ENCODE data around the gene R3HCC1L.
"Not testable (repeated sequence)": the region's sequence is repeated elsewhere in the genome, so short reads cannot be mapped to it uniquely, and the experiment has no call there.

R3HCC1L gene

GRCh38 chr10:98172073-98172472, 37.6 kb downstream of the R3HCC1L start:
- DNase-seq (ENCODE audit: insufficient read length, low spot score) (no peak), FAIRE-seq (no peak)
- no peak for TF ChIP-seq POLR2A (IDR thresholded peaks at IDR 0.05; ENCODE audit: low read depth, low read length)

GRCh38 chr10:98172495-98172894, 38.0 kb downstream of the R3HCC1L start:
- TF ChIP-seq POLR2A (IDR thresholded peaks at IDR 0.05; ENCODE audit: low read depth, low read length), result no peak
- FAIRE-seq (no peak), DNase-seq (ENCODE audit: insufficient read length, low spot score) (no peak)

DNA sequence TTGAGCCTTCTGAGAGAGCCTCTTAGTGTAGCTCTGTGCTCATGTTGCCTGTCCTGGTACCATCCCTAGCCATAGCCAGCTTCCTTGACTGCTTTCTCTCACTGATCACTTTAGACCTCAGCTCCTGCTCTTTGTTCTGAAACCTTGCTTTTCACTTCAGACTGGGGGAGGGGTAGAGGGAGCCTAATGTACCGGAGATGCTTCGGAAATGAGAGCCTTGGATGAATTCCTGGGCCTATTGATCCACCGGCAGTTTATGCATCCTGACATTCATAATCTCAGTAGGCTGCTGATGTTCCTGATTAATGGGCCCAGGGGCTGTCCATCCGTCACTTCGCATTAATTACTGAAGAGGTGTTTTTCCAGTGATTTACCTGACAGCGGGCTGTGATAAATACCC, 38.8 kb downstream of the R3HCC1L start:
- DNase-seq (ENCODE audit: insufficient read length, low spot score), result no peak
- no peak for FAIRE-seq
- TF ChIP-seq POLR2A (IDR thresholded peaks at IDR 0.05; ENCODE audit: low read depth, low read length), result no peak

- DNase-seq (ENCODE audit: insufficient read length, low spot score); FAIRE-seq: not testable (repeated sequence)
These were observed 48.0 kb downstream of the R3HCC1L start for GRCh38 chr10:98182351-98182915.

GRCh38 chr10:98186681-98187080, 52.2 kb downstream of the R3HCC1L start:
- no peak for DNase-seq (ENCODE audit: insufficient read length, low spot score)
- TF ChIP-seq POLR2A (IDR thresholded peaks at IDR 0.05; ENCODE audit: low read depth, low read length), result no peak
- FAIRE-seq, result no peak

- FAIRE-seq; DNase-seq (ENCODE audit: insufficient read length, low spot score): not testable (repeated sequence)
These were observed 56.3 kb downstream of the R3HCC1L start for GRCh38 chr10:98190773-98191172.

GRCh38 chr10:98193037-98193436, 58.6 kb downstream of the R3HCC1L start:
- no peak for TF ChIP-seq POLR2A (IDR thresholded peaks at IDR 0.05; ENCODE audit: low read depth, low read length)
- FAIRE-seq (peak; percentile 15), DNase-seq (ENCODE audit: insufficient read length, low spot score) (no peak)

- FAIRE-seq (no peak), DNase-seq (ENCODE audit: insufficient read length, low spot score) (no peak)
- no peak for TF ChIP-seq POLR2A (IDR thresholded peaks at IDR 0.05; ENCODE audit: low read depth, low read length)
These were observed 60.2 kb downstream of the R3HCC1L start for GRCh38 chr10:98194633-98195032.

DNA sequence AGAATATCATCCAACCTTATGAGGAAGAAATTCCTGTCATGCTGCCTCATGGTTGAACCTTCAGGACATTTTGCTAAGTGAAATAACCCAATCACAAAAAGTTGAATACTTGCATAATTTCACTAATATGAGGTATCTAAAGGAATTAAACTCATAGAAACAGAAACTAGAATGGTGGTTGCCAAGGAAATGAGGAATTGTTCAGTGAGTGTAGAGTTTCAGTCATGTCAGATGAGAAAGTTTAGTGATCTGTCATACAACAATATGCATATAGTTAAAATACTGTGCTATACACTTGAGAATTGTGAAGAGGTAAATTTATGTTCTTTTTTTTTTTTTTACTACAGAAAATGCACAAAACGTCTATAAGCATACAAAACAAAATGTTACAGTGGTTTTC, 60.7 kb downstream of the R3HCC1L start:
- DNase-seq (ENCODE audit: insufficient read length, low spot score) (no peak), FAIRE-seq (peak; percentile 52)
- no peak for TF ChIP-seq POLR2A (IDR thresholded peaks at IDR 0.05; ENCODE audit: low read depth, low read length)

DNA sequence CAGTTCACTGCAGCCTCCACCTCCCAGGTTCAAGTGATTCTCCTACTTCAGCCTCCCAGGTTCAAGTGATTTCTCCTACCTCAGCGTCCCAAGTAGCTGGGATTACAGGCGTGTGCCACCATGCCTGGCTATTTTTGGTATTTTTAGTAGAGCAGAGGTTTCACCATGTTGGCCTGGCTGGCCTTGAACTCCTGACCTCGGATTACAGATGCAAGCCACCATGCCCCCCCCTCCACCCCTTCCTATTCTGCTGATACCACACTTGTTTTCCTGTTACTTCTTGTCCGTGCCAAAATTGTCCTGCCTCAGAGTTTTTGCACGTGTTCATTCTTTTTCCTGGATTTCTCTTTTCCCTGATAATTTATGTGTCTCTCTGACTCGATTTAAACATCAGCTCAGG, 62.5 kb downstream of the R3HCC1L start:
- TF ChIP-seq POLR2A (IDR thresholded peaks at IDR 0.05; ENCODE audit: low read depth, low read length), result no peak
- DNase-seq (ENCODE audit: insufficient read length, low spot score) (no peak), FAIRE-seq (no peak)

DNA sequence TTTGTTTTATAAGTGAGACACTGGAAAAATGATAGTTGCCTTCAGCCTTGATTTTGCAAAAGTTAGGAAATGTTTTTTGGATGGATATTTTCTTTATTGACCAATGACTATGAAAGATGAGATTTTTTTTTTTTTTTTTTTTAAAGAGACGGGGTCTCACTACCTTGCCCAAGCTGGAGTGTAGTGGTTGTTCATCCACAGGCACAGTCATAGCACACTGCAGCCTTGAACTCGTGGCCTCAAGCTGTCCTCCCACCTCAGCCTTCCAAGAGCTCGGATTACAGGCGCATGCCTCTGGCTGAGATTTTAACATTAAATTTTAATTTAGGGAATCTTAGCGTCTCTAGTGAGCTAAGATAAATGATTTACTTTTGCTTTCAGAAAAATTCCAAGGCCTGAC, 67.3 kb downstream of the R3HCC1L start:
- DNase-seq (ENCODE audit: insufficient read length, low spot score) (no peak), FAIRE-seq (peak; percentile 41)
- no peak for TF ChIP-seq POLR2A (IDR thresholded peaks at IDR 0.05; ENCODE audit: low read depth, low read length)

GRCh38 chr10:98202378-98202777, 67.9 kb downstream of the R3HCC1L start:
- DNase-seq (ENCODE audit: insufficient read length, low spot score) (no peak), FAIRE-seq (peak; percentile 20)
- TF ChIP-seq POLR2A (IDR thresholded peaks at IDR 0.05; ENCODE audit: low read depth, low read length), result no peak

- DNase-seq (ENCODE audit: insufficient read length, low spot score), result no peak
- FAIRE-seq, result no peak
- TF ChIP-seq POLR2A (IDR thresholded peaks at IDR 0.05; ENCODE audit: low read depth, low read length), result no peak
These were observed 70.9 kb downstream of the R3HCC1L start for GRCh38 chr10:98205351-98205750.

GRCh38 chr10:98208925-98209324, 74.5 kb downstream of the R3HCC1L start:
- DNase-seq (ENCODE audit: insufficient read length, low spot score) (no peak), FAIRE-seq (peak; percentile 62)
- TF ChIP-seq POLR2A (IDR thresholded peaks at IDR 0.05; ENCODE audit: low read depth, low read length), result no peak

DNA sequence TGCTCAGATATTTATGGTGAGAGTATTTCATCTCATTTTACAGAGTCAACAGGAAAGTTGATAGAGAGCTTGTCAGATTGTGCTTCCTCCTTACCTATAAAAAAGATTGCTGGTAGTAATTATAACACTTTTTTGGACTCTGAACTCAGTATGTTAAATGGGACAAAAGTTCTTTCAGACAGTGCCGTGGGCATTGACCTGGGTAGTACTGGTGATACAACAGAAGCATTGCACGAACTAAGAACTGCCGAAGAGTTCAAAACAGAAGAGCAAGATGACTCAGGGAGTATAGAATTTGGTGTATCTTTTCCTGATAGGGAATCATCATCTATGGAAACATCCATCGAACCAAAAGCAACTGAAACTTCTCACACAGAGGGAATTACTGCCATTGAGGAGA, 75.0 kb downstream of the R3HCC1L start:
- DNase-seq (ENCODE audit: insufficient read length, low spot score) (no peak), FAIRE-seq (peak; percentile 53)
- TF ChIP-seq POLR2A (IDR thresholded peaks at IDR 0.05; ENCODE audit: low read depth, low read length), result no peak

GRCh38 chr10:98212196-98212595, 77.7 kb downstream of the R3HCC1L start:
- FAIRE-seq, result peak; percentile 82
- DNase-seq (ENCODE audit: insufficient read length, low spot score), result no peak
- TF ChIP-seq POLR2A (IDR thresholded peaks at IDR 0.05; ENCODE audit: low read depth, low read length), result no peak

Measured in H54 (cell line).